G401.6 (cell line): ENCODE data around the gene F5.
"Not testable (repeated sequence)": the region's sequence is repeated elsewhere in the genome, so short reads cannot be mapped to it uniquely, and the experiment has no call there.

ENCODE experiments used
- FAIRE-seq: peaks from 2 replicates; lab custom pipeline; 2012; peaks lifted over from hg19 to GRCh38; lab: Jason Lieb, UNC

The F5 gene

GRCh38 chr1:169538998-169539871 lies 47.0 kb downstream of the F5 start:
- no peak for FAIRE-seq

- FAIRE-seq, result no peak
Measured at GRCh38 chr1:169534653-169535052, 51.6 kb downstream of the F5 start.

GRCh38 chr1:169533528-169534190 lies 52.6 kb downstream of the F5 start:
- not testable (repeated sequence) for FAIRE-seq

- no peak for FAIRE-seq
Measured at GRCh38 chr1:169530448-169530847, 55.8 kb downstream of the F5 start.

- FAIRE-seq, result no peak
Measured at GRCh38 chr1:169529068-169529642, 57.1 kb downstream of the F5 start.

GRCh38 chr1:169528215-169529067 lies 57.8 kb downstream of the F5 start:
- FAIRE-seq, result no peak

- FAIRE-seq, result no peak
Measured at GRCh38 chr1:169527451-169528214, 58.6 kb downstream of the F5 start.

- FAIRE-seq, result no peak
Measured at GRCh38 chr1:169527001-169527400, 59.3 kb downstream of the F5 start.

GRCh38 chr1:169526120-169526832 lies 60.0 kb downstream of the F5 start:
- no peak for FAIRE-seq

- FAIRE-seq, result no peak
Measured at GRCh38 chr1:169525391-169525790, 60.9 kb downstream of the F5 start.

GRCh38 chr1:169523904-169524303 lies 62.4 kb downstream of the F5 start:
- FAIRE-seq, result no peak

- no peak for FAIRE-seq
Measured at GRCh38 chr1:169521226-169521625, 65.1 kb downstream of the F5 start.

GRCh38 chr1:169517558-169518186 lies 68.6 kb downstream of the F5 start:
- no peak for FAIRE-seq

GRCh38 chr1:169515641-169516040 lies 70.6 kb downstream of the F5 start:
- no peak for FAIRE-seq

GRCh38 chr1:169514566-169515270 lies 71.6 kb downstream of the F5 start:
- FAIRE-seq, result no peak

- FAIRE-seq, result no peak
Measured at GRCh38 chr1:169513208-169513607, 73.1 kb downstream of the F5 start.

- no peak for FAIRE-seq
Measured at GRCh38 chr1:169511316-169512005, 74.8 kb downstream of the F5 start.

- no peak for FAIRE-seq
Measured at GRCh38 chr1:169510060-169510459, 76.2 kb downstream of the F5 start.

- FAIRE-seq, result no peak
Measured at GRCh38 chr1:169509354-169509753, 76.9 kb downstream of the F5 start.
